ENCODE data around the gene TSNAX.

The TSNAX gene

DNA sequence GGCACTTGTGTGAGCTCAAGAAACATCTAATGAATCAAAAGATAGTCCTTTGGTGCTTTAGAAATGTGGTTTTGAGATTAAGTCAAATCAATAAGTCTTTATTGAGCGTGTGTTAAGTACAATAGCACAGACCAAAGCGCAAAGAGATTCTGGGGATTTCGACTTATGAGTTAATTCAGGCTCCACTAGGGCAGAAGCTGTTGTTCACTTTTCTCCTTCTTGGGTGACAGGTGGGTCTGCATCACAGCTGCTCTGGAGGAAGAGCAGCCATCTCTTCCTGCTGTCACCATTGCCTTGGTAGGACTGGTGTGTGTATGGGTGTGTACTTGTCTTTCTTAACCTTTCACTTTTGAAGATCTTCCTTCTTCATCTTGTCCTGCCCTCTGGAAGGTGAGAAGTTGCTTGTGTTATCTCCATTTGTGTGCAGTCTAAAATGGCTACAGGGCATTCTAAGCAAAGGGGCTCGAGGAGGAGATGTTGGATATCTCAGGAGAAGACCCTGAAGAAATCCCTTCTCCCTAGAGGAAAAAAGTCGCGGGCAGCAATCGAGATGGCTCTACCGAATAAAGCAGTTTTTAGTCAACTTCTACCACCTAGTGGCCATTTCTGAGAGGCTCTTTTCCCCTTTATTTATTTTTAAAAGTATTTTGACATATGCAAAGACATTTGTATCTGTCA, 75.3 kb downstream of the TSNAX start:
- DNase-seq (ENCODE audit: low read depth, low spot score): no peak
- peak overlapping the region; percentile 60 for H3K4me3 ChIP-seq (ENCODE audit: low read depth, low read length)
- TF ChIP-seq, protein P1, sequence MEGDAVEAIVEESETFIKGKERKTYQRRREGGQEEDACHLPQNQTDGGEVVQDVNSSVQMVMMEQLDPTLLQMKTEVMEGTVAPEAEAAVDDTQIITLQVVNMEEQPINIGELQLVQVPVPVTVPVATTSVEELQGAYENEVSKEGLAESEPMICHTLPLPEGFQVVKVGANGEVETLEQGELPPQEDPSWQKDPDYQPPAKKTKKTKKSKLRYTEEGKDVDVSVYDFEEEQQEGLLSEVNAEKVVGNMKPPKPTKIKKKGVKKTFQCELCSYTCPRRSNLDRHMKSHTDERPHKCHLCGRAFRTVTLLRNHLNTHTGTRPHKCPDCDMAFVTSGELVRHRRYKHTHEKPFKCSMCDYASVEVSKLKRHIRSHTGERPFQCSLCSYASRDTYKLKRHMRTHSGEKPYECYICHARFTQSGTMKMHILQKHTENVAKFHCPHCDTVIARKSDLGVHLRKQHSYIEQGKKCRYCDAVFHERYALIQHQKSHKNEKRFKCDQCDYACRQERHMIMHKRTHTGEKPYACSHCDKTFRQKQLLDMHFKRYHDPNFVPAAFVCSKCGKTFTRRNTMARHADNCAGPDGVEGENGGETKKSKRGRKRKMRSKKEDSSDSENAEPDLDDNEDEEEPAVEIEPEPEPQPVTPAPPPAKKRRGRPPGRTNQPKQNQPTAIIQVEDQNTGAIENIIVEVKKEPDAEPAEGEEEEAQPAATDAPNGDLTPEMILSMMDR (IDR thresholded peaks at IDR 0.05; ENCODE audit: insufficient read depth, low read length, missing control alignments): peak; percentile 42
- CTCF ChIA-PET: interaction anchor here (0.8 to 8.0 kb wide), 9 partner anchors 13 to 387 kb away, joined by 3 to 87 read pairs (median 3); no protein-coding TSS in a partner anchor
- POLR2A ChIA-PET: no interaction called here

DNA sequence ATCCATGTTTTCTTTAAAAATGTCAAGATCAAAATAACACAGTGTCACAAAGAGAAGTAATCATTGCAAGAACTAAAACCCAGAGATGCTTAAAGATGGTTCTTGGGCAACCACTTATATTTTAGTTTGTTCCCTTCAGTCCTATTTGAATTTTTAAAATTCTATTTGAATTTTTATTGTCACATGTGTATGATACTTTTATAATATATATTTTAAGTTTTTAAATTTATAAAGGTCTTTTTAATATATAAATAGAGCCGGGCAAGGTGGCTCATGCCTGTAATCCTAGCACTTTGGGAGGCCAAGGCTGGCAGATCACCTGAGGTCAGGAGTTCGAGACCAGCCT, 75.8 kb downstream of the TSNAX start:
- CTCF ChIA-PET: interaction anchor here (1.0 to 8.0 kb wide), 5 partner anchors 13 to 289 kb away, joined by 3 to 87 read pairs (median 3); no protein-coding TSS in a partner anchor
- TF ChIP-seq, protein P1 (IDR thresholded peaks at IDR 0.05; ENCODE audit: insufficient read depth, low read length, missing control alignments): no peak
- no peak for DNase-seq (ENCODE audit: low read depth, low spot score)
- POLR2A ChIA-PET: no interaction called here
- H3K4me3 ChIP-seq (ENCODE audit: low read depth, low read length): no peak overlapping the region

DNA sequence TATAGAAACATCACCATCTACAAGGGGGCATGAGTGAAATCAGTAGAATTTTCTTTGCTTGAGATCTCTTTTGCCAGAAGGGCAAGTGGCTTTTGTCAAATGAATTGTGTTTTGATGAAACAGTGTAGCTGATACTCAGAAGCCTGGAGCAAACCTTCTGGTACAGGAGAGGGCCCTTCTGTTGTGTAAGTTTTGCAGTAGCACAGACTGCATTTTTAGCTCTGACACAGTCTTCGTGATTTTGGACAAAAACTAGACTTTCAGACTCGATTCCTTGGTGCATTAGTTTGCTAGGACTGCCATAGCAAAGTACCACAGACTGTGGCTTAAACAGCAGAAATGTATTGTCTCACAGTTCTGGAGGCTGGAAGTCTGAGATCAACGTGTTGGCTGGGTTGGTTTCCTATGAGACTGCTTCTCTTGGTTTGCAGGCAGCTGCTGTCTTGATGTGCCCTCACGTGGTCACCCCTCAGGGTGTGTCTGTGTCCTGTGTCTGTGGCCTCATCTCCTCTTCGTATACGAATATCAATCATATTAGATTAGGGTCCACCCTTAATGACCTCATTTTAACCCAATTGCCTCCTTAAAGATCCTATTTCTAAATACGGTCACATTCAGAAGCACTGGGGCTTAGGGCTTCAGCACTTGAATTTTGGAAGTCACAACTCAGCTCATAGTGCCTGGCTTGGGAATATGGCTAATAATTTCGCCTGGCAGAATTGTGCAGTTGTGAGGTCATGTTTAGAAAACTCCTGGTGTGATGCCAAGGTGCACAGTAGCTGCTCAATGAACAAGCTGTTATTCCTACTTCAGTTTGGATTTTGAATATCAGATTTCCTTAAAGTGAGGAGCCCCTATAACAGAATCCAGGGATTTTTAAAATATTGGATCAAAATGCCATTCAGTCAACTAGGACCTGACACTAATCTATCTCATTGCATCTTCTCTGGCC, 77.0 kb downstream of the TSNAX start:
- TF ChIP-seq, protein P1 (IDR thresholded peaks at IDR 0.05; ENCODE audit: insufficient read depth, low read length, missing control alignments): no peak
- no peak overlapping the region for H3K4me3 ChIP-seq (ENCODE audit: low read depth, low read length)
- POLR2A ChIA-PET: no interaction called here
- DNase-seq (ENCODE audit: low read depth, low spot score): no peak
- CTCF ChIA-PET: interaction anchor here (1.1 to 8.0 kb wide), 11 partner anchors 7 to 378 kb away, joined by 3 to 87 read pairs (median 4); no protein-coding TSS in a partner anchor

DNA sequence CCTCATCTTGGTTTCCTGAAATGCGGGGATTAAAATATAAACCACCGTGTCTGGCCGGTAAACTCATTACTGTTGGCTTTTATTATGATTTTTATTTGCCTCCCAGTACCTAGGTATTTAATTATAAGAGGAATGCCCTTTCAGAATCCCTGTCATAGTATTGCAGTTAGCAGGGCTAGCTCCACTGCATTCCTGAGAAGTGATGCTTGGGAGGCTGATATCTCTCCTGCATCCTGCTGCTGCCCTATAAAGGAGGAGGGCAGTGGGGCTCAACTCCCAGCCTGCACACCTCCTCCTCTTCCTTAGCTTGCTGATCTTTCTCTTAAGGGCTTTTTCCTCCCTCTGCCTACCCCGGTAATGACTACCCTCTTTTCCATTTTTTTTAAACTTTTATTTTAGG, 78.2 kb downstream of the TSNAX start:
- DNase-seq (ENCODE audit: low read depth, low spot score): no peak
- ChIA-PET CTCF (interaction anchor here (0.6 to 8.0 kb wide), 10 partner anchors 9 to 392 kb away, joined by 3 to 87 read pairs (median 4); no protein-coding TSS in a partner anchor), POLR2A (no interaction called here)
- H3K4me3 ChIP-seq (ENCODE audit: low read depth, low read length): no peak overlapping the region
- TF ChIP-seq, protein P1 (IDR thresholded peaks at IDR 0.05; ENCODE audit: insufficient read depth, low read length, missing control alignments): no peak

DNA sequence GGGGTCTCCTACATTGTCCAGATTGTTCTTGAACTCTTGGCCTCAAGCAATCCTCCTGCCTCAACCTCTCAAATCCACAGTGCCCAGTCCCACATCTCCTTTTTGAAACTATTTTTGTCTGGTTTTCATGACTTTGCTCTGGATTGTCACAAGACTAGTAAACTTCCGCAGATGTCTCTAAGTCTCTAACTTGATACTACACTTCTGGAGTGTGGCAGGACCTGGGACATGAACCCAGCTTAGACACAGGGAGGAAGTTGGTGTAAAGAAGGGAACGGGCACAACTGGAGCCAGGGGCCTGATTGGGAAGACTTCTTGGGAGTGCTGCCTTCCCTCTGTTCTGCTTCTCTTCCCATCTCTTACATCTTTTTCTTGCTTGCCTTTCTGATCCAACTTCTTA, 81.9 kb downstream of the TSNAX start:
- POLR2A ChIA-PET: no interaction called here
- TF ChIP-seq, protein P1 (IDR thresholded peaks at IDR 0.05; ENCODE audit: insufficient read depth, low read length, missing control alignments): no peak
- CTCF ChIA-PET: no interaction called here
- no peak for DNase-seq (ENCODE audit: low read depth, low spot score)
- H3K4me3 ChIP-seq (ENCODE audit: low read depth, low read length): no peak overlapping the region

DNA sequence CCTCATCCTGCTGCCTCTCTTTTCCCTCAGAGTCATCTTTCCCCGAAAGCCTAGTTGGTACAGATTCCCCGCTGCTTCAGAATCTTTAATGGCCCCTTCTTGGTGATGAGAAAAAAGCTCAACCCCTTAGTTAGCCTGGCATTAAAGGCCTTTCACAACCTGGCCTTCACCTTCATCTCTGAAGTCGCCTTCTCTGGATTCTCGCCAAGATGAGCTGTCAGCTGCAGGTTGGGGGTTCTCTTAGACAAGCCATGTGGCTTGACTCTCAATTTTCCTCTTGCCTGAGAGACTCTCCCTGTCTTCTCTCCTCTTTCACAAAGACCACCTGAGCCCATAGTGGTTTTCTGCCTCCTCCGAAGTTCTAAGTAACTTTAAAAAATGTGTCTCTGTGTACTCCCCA, 82.6 kb downstream of the TSNAX start:
- H3K4me3 ChIP-seq (ENCODE audit: low read depth, low read length): no peak overlapping the region
- CTCF ChIA-PET: no interaction called here
- no peak for DNase-seq (ENCODE audit: low read depth, low spot score)
- TF ChIP-seq, protein P1 (IDR thresholded peaks at IDR 0.05; ENCODE audit: insufficient read depth, low read length, missing control alignments): no peak
- POLR2A ChIA-PET: no interaction called here
